Natural killer cell (primary cell): ENCODE data around the gene CXCL12. TPM values are rescaled to one million over a fixed set of nuclear protein-coding genes. Genes with fewer than 3 reads are reported as not detected.

Source experiments
- ATAC-seq, 3 donors: fragments of 150-1000 bp in 2 of 3; fragments of 200-7000 bp in 1 of 3; cut with Tn5 transposase; 1 replicate in 1 of 3; 2 replicates in 2 of 3; pipeline ENCODE4 v1.10.0; 2021; ENCODE audit warnings: mild to moderate bottlenecking in 2 of 3, moderate library complexity in 2 of 3
- DNase-seq, 2 donors: peaks; one replicate each; pipeline versions ENCODE4 v3.0.0 to v3.0.0-alpha.2; 2013 to 2021; ENCODE audit warnings: mixed read lengths in 1 of 2
- H3K27ac ChIP-seq: one replicate; pipeline ENCODE4 v1.5.1; 2013; ENCODE audit warnings: mild to moderate bottlenecking, low read length
- H3K27me3 ChIP-seq: one replicate; pipeline ENCODE4 v1.6.1; 2013; ENCODE audit warnings: low read length; ENCODE audit not compliant: control insufficient read depth, insufficient read depth
- H3K36me3 ChIP-seq: one replicate; pipeline ENCODE4 v1.6.1; 2013; ENCODE audit warnings: low read length; ENCODE audit not compliant: control insufficient read depth, insufficient read depth
- H3K4me1 ChIP-seq: one replicate; pipeline ENCODE4 v1.6.1; 2013; ENCODE audit warnings: low read length; ENCODE audit not compliant: control insufficient read depth, insufficient read depth
- H3K4me3 ChIP-seq: one replicate; pipeline ENCODE4 v1.5.1; 2013; ENCODE audit warnings: low read length
- H3K9me3 ChIP-seq: one replicate; pipeline ENCODE4 v1.6.1; 2013; ENCODE audit warnings: low read length; ENCODE audit not compliant: control insufficient read depth, insufficient read depth
- H3K27ac Mint-ChIP-seq, 2 donors: one replicate each; pipeline ENCODE4 v1.8.0; 2022; ENCODE audit warnings: mild to moderate bottlenecking in 2 of 2, mixed read lengths in 2 of 2, moderate library complexity in 1 of 2
- H3K27me3 Mint-ChIP-seq, 2 donors: one replicate each; pipeline ENCODE4 v1.8.0; 2022; ENCODE audit warnings: low read depth in 2 of 2, mixed read lengths in 2 of 2
- H3K36me3 Mint-ChIP-seq: one replicate; pipeline ENCODE4 v1.8.0; 2022; ENCODE audit warnings: mixed read lengths
- H3K4me1 Mint-ChIP-seq, 2 donors: one replicate each; pipeline ENCODE4 v1.8.0; 2022; ENCODE audit warnings: mixed read lengths in 2 of 2
- H3K4me3 Mint-ChIP-seq: one replicate; pipeline ENCODE4 v1.8.0; 2022; ENCODE audit warnings: mild to moderate bottlenecking, moderate library complexity, mixed read lengths
- H3K9me3 Mint-ChIP-seq, 2 donors: one replicate each; pipeline ENCODE4 v1.8.0; 2022; ENCODE audit warnings: mixed read lengths in 2 of 2
- CTCF ChIP-seq: fragments of 200-600 bp; IDR thresholded peaks from one replicate; pipeline ENCODE4 v1.8.0; 2022; ENCODE audit warnings: antibody characterized with exemption
- WGBS: methylation state at CpG from one replicate; pipeline ENCODE4 v1.1.7; 2013; ENCODE audit warnings: missing lambda C conversion rate; ENCODE audit not compliant: insufficient coverage; 5-methylcytosine and 5-hydroxymethylcytosine counted together
- intact Hi-C: fragments of 100-400 bp; cut with micrococcal nuclease; formaldehyde crosslinking; loops from one replicate; pipeline ENCODE4 v1.14.2; 2022
- total RNA-seq, 4 donors: library from RNA; stranded (reverse); fragments of 120-200 nt in 1 of 4; gene quantifications; one replicate each; pipeline versions ENCODE4 v1.2.3 to v1.2.4, GENCODE V29; 2013 to 2022

CXCL12 gene
- total RNA-seq, 3 donors from 2014 or later (not counting 1 experiment from before 2014, with no cell fraction given) = not detected

- intact Hi-C loops = no loop called here
- H3K4me1 ChIP-seq = peaks cover 3% of the 10 kb centered on the region
- no peak overlapping the region for H3K27ac ChIP-seq
- Mint-ChIP-seq H3K36me3 (no peaks in the 10 kb centered on the region), H3K4me3 (no peak overlapping the region), H3K9me3 (no peaks in the 10 kb centered on the region), H3K4me1 (no peaks in the 10 kb centered on the region), H3K27me3 (peaks cover 22 to 27% of the 10 kb centered on the region in 2 donors), H3K27ac (no peak overlapping the region)
- WGBS = 82% methylated on average over 1 of the region's 2 CpGs
- no peaks in the 10 kb centered on the region for H3K9me3 ChIP-seq
- no peak overlapping the region for H3K4me3 ChIP-seq
- ATAC-seq = no peak
- no peak for DNase-seq
- H3K27me3 ChIP-seq = peaks cover 10% of the 10 kb centered on the region
- H3K36me3 ChIP-seq = no peaks in the 10 kb centered on the region
- no peak for TF ChIP-seq CTCF
Measured at GRCh38 chr10:44389556-44389955, 4.7 kb upstream of the CXCL12 start.

- no peak overlapping the region for H3K4me3 Mint-ChIP-seq
- H3K36me3 ChIP-seq = no peaks in the 10 kb centered on the region
- no peak overlapping the region for H3K27ac ChIP-seq
- intact Hi-C loops = no loop called here
- TF ChIP-seq CTCF = no peak
- ATAC-seq (no peak), DNase-seq (no peak)
- peaks cover 12% of the 10 kb centered on the region for H3K27me3 ChIP-seq
- peaks cover 22 to 27% of the 10 kb centered on the region in 2 donors for H3K27me3 Mint-ChIP-seq
- H3K36me3 Mint-ChIP-seq = no peaks in the 10 kb centered on the region
- no peak overlapping the region for H3K27ac Mint-ChIP-seq
- peaks cover 3% of the 10 kb centered on the region for H3K4me1 ChIP-seq
- H3K9me3 ChIP-seq = no peaks in the 10 kb centered on the region
- H3K9me3 Mint-ChIP-seq = no peaks in the 10 kb centered on the region
- no peak overlapping the region for H3K4me3 ChIP-seq
- H3K4me1 Mint-ChIP-seq = no peaks in the 10 kb centered on the region
- WGBS = 81% methylated on average over 4 of the region's 4 CpGs
Measured at GRCh38 chr10:44389150-44389549, 4.3 kb upstream of the CXCL12 start.

GRCh38 chr10:44388641-44389040 is 3.7 kb upstream of the CXCL12 start:
- peaks cover 3% of the 10 kb centered on the region for H3K4me1 ChIP-seq
- no peaks in the 10 kb centered on the region for H3K4me1 Mint-ChIP-seq
- peaks cover 14% of the 10 kb centered on the region for H3K27me3 ChIP-seq
- ATAC-seq = no peak
- H3K9me3 ChIP-seq = no peaks in the 10 kb centered on the region
- no peak overlapping the region for H3K4me3 Mint-ChIP-seq
- peaks cover 26 to 30% of the 10 kb centered on the region in 2 donors for H3K27me3 Mint-ChIP-seq
- H3K36me3 Mint-ChIP-seq = no peaks in the 10 kb centered on the region
- intact Hi-C loops = no loop called here
- no peaks in the 10 kb centered on the region for H3K36me3 ChIP-seq
- no peak for TF ChIP-seq CTCF
- no peak overlapping the region for H3K27ac Mint-ChIP-seq
- no peaks in the 10 kb centered on the region for H3K9me3 Mint-ChIP-seq
- DNase-seq = no peak
- no peak overlapping the region for H3K27ac ChIP-seq
- H3K4me3 ChIP-seq = no peak overlapping the region
- WGBS = 88% methylated on average over 6 of the region's 6 CpGs

GRCh38 chr10:44387853-44388251 is 3.0 kb upstream of the CXCL12 start:
- H3K27ac ChIP-seq = no peak overlapping the region
- TF ChIP-seq CTCF = no peak
- no peak overlapping the region for H3K27ac Mint-ChIP-seq
- peaks cover 20% of the 10 kb centered on the region for H3K27me3 ChIP-seq
- H3K4me1 Mint-ChIP-seq = no peaks in the 10 kb centered on the region
- WGBS = 86% methylated on average over 7 of the region's 7 CpGs
- no peak overlapping the region for H3K4me3 Mint-ChIP-seq
- no peaks in the 10 kb centered on the region for H3K9me3 Mint-ChIP-seq
- DNase-seq = no peak
- no peaks in the 10 kb centered on the region for H3K36me3 ChIP-seq
- H3K9me3 ChIP-seq = no peaks in the 10 kb centered on the region
- intact Hi-C loops = no loop called here
- H3K27me3 Mint-ChIP-seq = peaks cover 34 to 38% of the 10 kb centered on the region in 2 donors
- no peaks in the 10 kb centered on the region for H3K36me3 Mint-ChIP-seq
- peaks cover 3% of the 10 kb centered on the region for H3K4me1 ChIP-seq
- H3K4me3 ChIP-seq = no peak overlapping the region
- ATAC-seq = no peak
